DOHH2 (cell line): Measurements from ENCODE around the gene KLHL2.
"Not testable (repeated sequence)": the region's sequence is repeated elsewhere in the genome, so short reads cannot be mapped to it uniquely, and the experiment has no call there.

Experiments
- H3F3A ChIP-seq: fragments of 200-600 bp; sonication (generic), shearing (Covaris generic); 2 replicates; pipeline ENCODE4 v1.6.0; 2016; ENCODE audit warnings: antibody characterized with exemption, mild to moderate bottlenecking; ENCODE audit not compliant: control insufficient read depth, insufficient read depth
- H3K27ac ChIP-seq: fragments of 200-600 bp; sonication (generic); 2 replicates; pipeline ENCODE4 v1.5.1; 2014; ENCODE audit warnings: low read depth, mild to moderate bottlenecking, low read length, moderate library complexity
- H3K27me3 ChIP-seq: fragments of 200-600 bp; sonication (generic); 2 replicates; pipeline ENCODE4 v1.6.1; 2014; ENCODE audit warnings: mild to moderate bottlenecking, low read length, mixed read lengths; ENCODE audit not compliant: control insufficient read depth
- H3K36me3 ChIP-seq: fragments of 200-600 bp; sonication (generic); 2 replicates; pipeline ENCODE4 v1.6.1; 2014; ENCODE audit warnings: mild to moderate bottlenecking, low read length, moderate library complexity, mixed read lengths; ENCODE audit not compliant: control insufficient read depth
- H3K4me1 ChIP-seq: fragments of 200-600 bp; sonication (generic); 2 replicates; pipeline ENCODE4 v1.6.1; 2014; ENCODE audit warnings: mild to moderate bottlenecking, low read length, mixed read lengths; ENCODE audit not compliant: control insufficient read depth
- H3K4me2 ChIP-seq: fragments of 200-600 bp; sonication (generic); 2 replicates; pipeline ENCODE4 v1.6.0; 2014; ENCODE audit warnings: mild to moderate bottlenecking, low read length, moderate library complexity
- H3K4me3 ChIP-seq: fragments of 200-600 bp; sonication (generic); 2 replicates; pipeline ENCODE4 v1.5.1; 2014; ENCODE audit warnings: mild to moderate bottlenecking, low read length, mixed read lengths
- H3K79me2 ChIP-seq: fragments of 200-600 bp; sonication (generic); 2 replicates; pipeline ENCODE4 v1.6.1; 2014; ENCODE audit warnings: mild to moderate bottlenecking, low read length, mixed read lengths; ENCODE audit not compliant: control insufficient read depth
- H3K9me2 ChIP-seq: fragments of 200-600 bp; sonication (generic); replicated peaks from 2 replicates; pipeline ENCODE4 v1.6.1; 2014; ENCODE audit warnings: mild to moderate bottlenecking, low read length, mixed read lengths; ENCODE audit not compliant: control insufficient read depth
- H3K9me3 ChIP-seq: fragments of 200-600 bp; sonication (generic); 2 replicates; pipeline ENCODE4 v1.6.1; 2014; ENCODE audit warnings: antibody characterized with exemption, low read length, mixed read lengths; ENCODE audit not compliant: control insufficient read depth, insufficient read depth
- H4K20me1 ChIP-seq: fragments of 200-600 bp; sonication (generic); 2 replicates; pipeline ENCODE4 v1.6.0; 2014; ENCODE audit warnings: low read depth, mild to moderate bottlenecking, antibody characterized with exemption, low read length, moderate library complexity; ENCODE audit not compliant: control insufficient read depth, insufficient read depth
- EZH2phosphoT487 ChIP-seq: fragments of 200-600 bp; sonication (generic); IDR thresholded peaks from 2 replicates; pipeline ENCODE4 v1.6.1; 2017; ENCODE audit warnings: borderline replicate concordance, mild to moderate bottlenecking, antibody characterized with exemption, low read length, moderate library complexity, mixed read lengths
- TF ChIP-seq, protein P1 (sequence below): fragments of 200-600 bp; sonication (generic); IDR thresholded peaks from one replicate; pipeline ENCODE4 v1.5.1; 2014; ENCODE audit warnings: antibody characterized with exemption, mild to moderate bottlenecking, low read depth, low read length; ENCODE audit not compliant: poor library complexity, severe bottlenecking

Gene KLHL2

DNA sequence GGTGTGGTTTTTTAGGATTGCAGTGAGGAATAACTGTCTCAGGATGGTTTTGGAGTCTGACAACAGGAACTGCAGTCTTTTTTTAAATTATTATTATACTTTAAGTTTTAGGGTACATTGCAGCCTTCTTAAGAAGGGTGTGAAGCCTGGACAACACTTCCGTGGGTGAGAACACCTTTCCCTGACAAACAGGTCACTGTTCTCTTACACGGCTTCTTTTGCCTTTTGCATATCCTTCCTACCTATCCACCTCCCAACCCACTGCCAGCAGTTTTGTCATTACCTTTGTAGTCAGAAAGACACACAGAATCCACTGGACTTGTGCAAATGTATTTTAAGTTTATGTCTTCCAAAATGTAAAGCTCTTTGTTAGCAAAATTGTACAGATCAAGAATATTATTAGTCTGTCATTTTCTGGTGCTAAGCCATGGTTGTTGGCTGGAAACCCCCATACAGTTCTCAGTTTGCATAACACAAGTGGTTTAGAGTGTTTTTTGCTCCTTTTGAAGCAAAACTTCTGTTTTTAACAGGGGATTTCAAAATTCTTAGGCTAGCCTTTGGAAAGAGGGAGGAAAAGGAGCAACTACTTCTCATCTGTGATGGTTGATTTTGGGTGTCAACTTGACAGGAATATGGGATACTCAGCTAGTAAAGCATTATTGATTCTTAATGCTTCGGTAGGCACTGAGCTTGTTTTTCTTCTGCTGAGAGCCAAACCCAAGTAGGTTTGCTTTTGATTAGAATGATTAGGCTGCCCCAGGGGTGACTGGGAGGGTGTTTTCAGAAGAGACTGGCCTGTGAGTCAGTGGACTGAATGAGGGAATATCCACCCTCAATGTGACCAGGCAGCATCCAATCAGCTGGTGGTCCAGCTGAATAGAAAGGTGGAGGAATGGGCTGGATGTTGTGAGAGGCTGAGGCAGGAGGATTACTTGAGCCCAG, 29.4 kb upstream of the KLHL2 start:
- no peak for TF ChIP-seq EZH2phosphoT487
- TF ChIP-seq, protein P1, sequence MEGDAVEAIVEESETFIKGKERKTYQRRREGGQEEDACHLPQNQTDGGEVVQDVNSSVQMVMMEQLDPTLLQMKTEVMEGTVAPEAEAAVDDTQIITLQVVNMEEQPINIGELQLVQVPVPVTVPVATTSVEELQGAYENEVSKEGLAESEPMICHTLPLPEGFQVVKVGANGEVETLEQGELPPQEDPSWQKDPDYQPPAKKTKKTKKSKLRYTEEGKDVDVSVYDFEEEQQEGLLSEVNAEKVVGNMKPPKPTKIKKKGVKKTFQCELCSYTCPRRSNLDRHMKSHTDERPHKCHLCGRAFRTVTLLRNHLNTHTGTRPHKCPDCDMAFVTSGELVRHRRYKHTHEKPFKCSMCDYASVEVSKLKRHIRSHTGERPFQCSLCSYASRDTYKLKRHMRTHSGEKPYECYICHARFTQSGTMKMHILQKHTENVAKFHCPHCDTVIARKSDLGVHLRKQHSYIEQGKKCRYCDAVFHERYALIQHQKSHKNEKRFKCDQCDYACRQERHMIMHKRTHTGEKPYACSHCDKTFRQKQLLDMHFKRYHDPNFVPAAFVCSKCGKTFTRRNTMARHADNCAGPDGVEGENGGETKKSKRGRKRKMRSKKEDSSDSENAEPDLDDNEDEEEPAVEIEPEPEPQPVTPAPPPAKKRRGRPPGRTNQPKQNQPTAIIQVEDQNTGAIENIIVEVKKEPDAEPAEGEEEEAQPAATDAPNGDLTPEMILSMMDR: no peak
- Histone ChIP-seq H3K9me3 (no peaks in the 10 kb centered on the region), H3F3A (no peaks in the 10 kb centered on the region), H3K36me3 (no peaks in the 10 kb centered on the region), H3K4me2 (no peak overlapping the region), H3K4me1 (no peaks in the 10 kb centered on the region), H3K9me2 (no peaks in the 10 kb centered on the region), H4K20me1 (no peaks in the 10 kb centered on the region), H3K27ac (no peak overlapping the region), H3K4me3 (no peak overlapping the region), H3K27me3 (no peaks in the 10 kb centered on the region), H3K79me2 (no peaks in the 10 kb centered on the region)

DNA sequence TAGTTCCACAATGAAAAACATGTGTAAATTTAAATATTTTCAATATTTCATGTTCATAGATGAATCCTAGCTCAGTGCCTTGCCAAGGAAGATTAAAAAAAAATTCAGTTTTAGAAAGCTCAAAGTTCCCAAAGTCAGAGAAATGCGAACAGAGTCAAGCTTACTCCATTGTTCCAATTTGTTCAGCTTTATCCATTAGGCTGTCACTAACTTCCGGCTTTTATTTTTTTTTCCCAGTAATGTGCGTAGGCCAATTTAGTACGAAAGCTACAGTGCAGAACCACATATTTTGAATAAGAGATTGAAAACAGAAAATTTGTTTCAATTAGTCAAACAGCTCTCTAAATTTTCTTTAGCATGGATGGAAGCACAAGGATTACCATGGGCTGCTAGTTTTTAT, 23.1 kb upstream of the KLHL2 start:
- no peak overlapping the region for H3K4me3 ChIP-seq
- no peaks in the 10 kb centered on the region for H3F3A ChIP-seq
- no peaks in the 10 kb centered on the region for H3K36me3 ChIP-seq
- no peak overlapping the region for H3K4me2 ChIP-seq
- no peaks in the 10 kb centered on the region for H3K9me2 ChIP-seq
- H3K4me1 ChIP-seq: no peaks in the 10 kb centered on the region
- no peaks in the 10 kb centered on the region for H3K79me2 ChIP-seq
- no peaks in the 10 kb centered on the region for H3K9me3 ChIP-seq
- H4K20me1 ChIP-seq: no peaks in the 10 kb centered on the region
- H3K27me3 ChIP-seq: no peaks in the 10 kb centered on the region
- no peak for TF ChIP-seq EZH2phosphoT487
- TF ChIP-seq, protein P1: no peak
- no peak overlapping the region for H3K27ac ChIP-seq

DNA sequence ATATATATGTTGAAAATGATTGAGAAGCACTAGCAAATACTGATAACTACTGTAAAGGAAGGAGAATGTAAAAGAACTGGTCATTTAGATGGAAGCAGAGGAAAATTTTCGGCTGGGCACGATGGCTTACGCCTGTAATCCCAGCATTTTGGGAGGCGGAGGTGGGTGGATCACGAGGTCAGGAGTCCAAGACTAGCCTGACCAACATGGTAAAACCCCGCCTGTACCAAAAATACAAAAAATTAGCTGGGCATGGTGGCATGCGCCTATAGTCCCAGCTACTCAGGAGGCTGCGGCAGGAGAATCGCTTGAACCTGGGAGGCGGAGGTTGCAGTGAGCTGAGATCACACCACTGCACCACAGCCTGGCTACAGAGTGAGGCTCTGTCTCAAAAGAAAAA, 22.4 kb upstream of the KLHL2 start:
- not testable (repeated sequence) for H3K9me3 ChIP-seq

DNA sequence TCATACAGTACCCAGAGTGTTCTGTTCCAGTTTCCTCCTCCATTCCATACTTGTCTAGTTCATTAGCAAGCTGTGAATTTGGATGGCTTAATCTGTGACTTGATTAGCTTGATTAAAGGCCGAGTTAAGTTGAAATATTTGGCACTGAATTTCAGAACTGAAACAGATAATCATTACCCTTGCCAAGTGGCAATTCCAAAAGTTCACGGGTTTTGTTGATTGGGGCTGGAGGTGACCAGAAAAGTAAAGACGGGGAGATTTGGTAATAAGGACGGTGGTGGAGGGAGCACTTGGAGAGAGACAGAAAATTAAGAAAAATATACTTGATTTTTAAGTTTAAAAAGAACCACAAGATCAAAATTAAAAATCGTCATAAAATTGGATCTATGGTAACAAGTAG, 21.9 kb upstream of the KLHL2 start:
- no peak for TF ChIP-seq EZH2phosphoT487
- TF ChIP-seq, protein P1: no peak
- no peaks in the 10 kb centered on the region for H3K36me3 ChIP-seq
- no peak overlapping the region for H3K27ac ChIP-seq
- no peak overlapping the region for H3K4me3 ChIP-seq
- no peaks in the 10 kb centered on the region for H3K27me3 ChIP-seq
- H3K4me1 ChIP-seq: no peaks in the 10 kb centered on the region
- no peaks in the 10 kb centered on the region for H4K20me1 ChIP-seq
- H3K4me2 ChIP-seq: no peak overlapping the region
- no peaks in the 10 kb centered on the region for H3F3A ChIP-seq
- no peaks in the 10 kb centered on the region for H3K9me2 ChIP-seq
- H3K9me3 ChIP-seq: no peaks in the 10 kb centered on the region
- no peaks in the 10 kb centered on the region for H3K79me2 ChIP-seq

More for the DNA sequence above, 22.4 kb upstream of the KLHL2 start:
- H3K27me3 ChIP-seq, H3K4me1 ChIP-seq, H3K9me2 ChIP-seq, H3K27ac ChIP-seq, H3F3A ChIP-seq, H4K20me1 ChIP-seq, H3K36me3 ChIP-seq, H3K79me2 ChIP-seq, H3K4me3 ChIP-seq, H3K4me2 ChIP-seq: not testable (repeated sequence)
